ENCODE results near the gene NMT1. TPM values are rescaled to one million over a fixed set of nuclear protein-coding genes. Genes with fewer than 3 reads are reported as not detected.

Gene NMT1
- total RNA-seq, 1 experiment from 2014 or later = 132 TPM

GRCh38 chr17:45146592-45146889, 85.4 kb downstream of the NMT1 start:
- H3K79me2 ChIP-seq (ENCODE audit: low read depth) = peaks cover 39% of the 10 kb centered on the region
- peaks cover 40% of the 10 kb centered on the region for H3F3A ChIP-seq (ENCODE audit: insufficient read depth, low read depth)
- H3K27me3 ChIP-seq (ENCODE audit: insufficient read depth, low read depth) = no peaks in the 10 kb centered on the region
- H3K4me2 ChIP-seq = peak overlapping the region; percentile 70
- BruUV-seq (replicated peaks) = no TSS peak
- no peak for DNase-seq
- no peaks in the 10 kb centered on the region for H3K9me3 ChIP-seq (ENCODE audit: insufficient read depth, low read depth)
- ChIA-PET POLR2A (ENCODE audit: unreplicated experiment) (interaction anchor here (0.7 kb wide), 1 partner anchor 164 kb away, joined by 5 read pairs; no protein-coding TSS in a partner anchor), CTCF (no interaction called here)
- H3K9me2 ChIP-seq (ENCODE audit: insufficient read depth) = no peaks in the 10 kb centered on the region
- H3K27ac ChIP-seq = peak overlapping the region; percentile 92
- H2AFZ ChIP-seq = no peak overlapping the region
- intact Hi-C loops (cut with micrococcal nuclease; ENCODE audit: unreplicated experiment) = loop anchor here (5.0 kb wide), 2 partner anchors 226 to 281 kb away; no protein-coding TSS in a partner anchor
- TF ChIP-seq CTCF (conservative IDR thresholded peaks at IDR 0.05) = no peak
- no peak for TF ChIP-seq EZH2 (IDR thresholded peaks at IDR 0.05; ENCODE audit: low read depth)
- peaks cover 15% of the 10 kb centered on the region for H3K4me1 ChIP-seq (replicated peaks; ENCODE audit: insufficient read depth)
- H4K20me1 ChIP-seq (ENCODE audit: insufficient read depth) = no peaks in the 10 kb centered on the region
- H3K4me3 ChIP-seq = peak overlapping the region; percentile 73; the same call in 1 of the 2 replicates
- peaks cover 12% of the 10 kb centered on the region; the same call in 1 of the 2 replicates for H3K36me3 ChIP-seq (ENCODE audit: low read depth)

GRCh38 chr17:45146890-45147580, 85.9 kb downstream of the NMT1 start:
- peak; percentile 52 to 91 for DNase-seq
- POLR2A ChIA-PET (ENCODE audit: unreplicated experiment) = interaction anchor here (0.6 to 2.4 kb wide), 3 partner anchors 14 to 164 kb away, joined by 3 to 39 read pairs (median 5); partner anchors contain the start of gene HEXIM2
- Histone ChIP-seq H4K20me1 (ENCODE audit: insufficient read depth) (no peaks in the 10 kb centered on the region), H3K79me2 (ENCODE audit: low read depth) (peaks cover 43% of the 10 kb centered on the region), H3K9me2 (ENCODE audit: insufficient read depth) (no peaks in the 10 kb centered on the region), H3K4me3 (peak overlapping the region; percentile 73), H2AFZ (peak overlapping the region; percentile 67), H3F3A (ENCODE audit: insufficient read depth, low read depth) (peaks cover 40% of the 10 kb centered on the region), H3K27ac (peak overlapping the region; percentile 92), H3K36me3 (ENCODE audit: low read depth) (peaks cover 12% of the 10 kb centered on the region; the same call in 1 of the 2 replicates), H3K4me1 (replicated peaks; ENCODE audit: insufficient read depth) (peaks cover 20% of the 10 kb centered on the region), H3K27me3 (ENCODE audit: insufficient read depth, low read depth) (no peaks in the 10 kb centered on the region), H3K4me2 (peak overlapping the region; percentile 70), H3K9me3 (ENCODE audit: insufficient read depth, low read depth) (no peaks in the 10 kb centered on the region)
- CTCF ChIA-PET = interaction anchor here (0.6 to 5.7 kb wide), 3 partner anchors 51 to 374 kb away, joined by 4 to 66 read pairs (median 6); no protein-coding TSS in a partner anchor
- BruUV-seq (replicated peaks) = TSS peak; percentile 66
- TF ChIP-seq CTCF (conservative IDR thresholded peaks at IDR 0.05) (no peak), EZH2 (IDR thresholded peaks at IDR 0.05; ENCODE audit: low read depth) (no peak)
- intact Hi-C loops (cut with micrococcal nuclease; ENCODE audit: unreplicated experiment) = loop anchor here (5.0 kb wide), 2 partner anchors 225 to 280 kb away; no protein-coding TSS in a partner anchor

GRCh38 chr17:45147581-45148182, 86.6 kb downstream of the NMT1 start:
- DNase-seq = peak; percentile 71 to 86
- CTCF ChIA-PET = interaction anchor here (0.6 to 5.7 kb wide), 4 partner anchors 13 to 374 kb away, joined by 4 to 66 read pairs (median 26); partner anchors contain the start of gene ACBD4
- BruUV-seq (replicated peaks) = no TSS peak

More at GRCh38 chr17:45147581-45148182, 86.6 kb downstream of the NMT1 start:
- Histone ChIP-seq H2AFZ (peak overlapping the region; percentile 67), H3K9me3 (ENCODE audit: insufficient read depth, low read depth) (no peaks in the 10 kb centered on the region), H3K9me2 (ENCODE audit: insufficient read depth) (no peaks in the 10 kb centered on the region), H3K27ac (peak overlapping the region; percentile 92), H3F3A (ENCODE audit: insufficient read depth, low read depth) (peaks cover 46% of the 10 kb centered on the region), H3K36me3 (ENCODE audit: low read depth) (peaks cover 12% of the 10 kb centered on the region; the same call in 1 of the 2 replicates), H3K4me3 (peak overlapping the region; percentile 73), H3K27me3 (ENCODE audit: insufficient read depth, low read depth) (no peaks in the 10 kb centered on the region), H3K79me2 (ENCODE audit: low read depth) (peaks cover 50% of the 10 kb centered on the region), H3K4me2 (peak overlapping the region; percentile 70), H3K4me1 (replicated peaks; ENCODE audit: insufficient read depth) (peaks cover 26% of the 10 kb centered on the region), H4K20me1 (ENCODE audit: insufficient read depth) (no peaks in the 10 kb centered on the region)
- POLR2A ChIA-PET (ENCODE audit: unreplicated experiment) = interaction anchor here (0.5 to 2.4 kb wide), 6 partner anchors 13 to 177 kb away, joined by 5 to 42 read pairs (median 24); partner anchors contain the start of gene HEXIM2
- TF ChIP-seq CTCF (conservative IDR thresholded peaks at IDR 0.05) (no peak), EZH2 (IDR thresholded peaks at IDR 0.05; ENCODE audit: low read depth) (no peak)
- intact Hi-C loops (cut with micrococcal nuclease; ENCODE audit: unreplicated experiment) = loop anchor here (1.0 to 5.0 kb wide), 4 partner anchors 14 to 280 kb away; partner anchors contain the start of gene HEXIM2
